Measurements from ENCODE around the gene SORBS1. TPM values are rescaled to one million over a fixed set of nuclear protein-coding genes. Genes with fewer than 3 reads are reported as not detected.

Gene SORBS1
- total and polyA plus RNA-seq, 2 donors (not counting 3 experiments of a cell fraction or from before 2014, with no cell fraction given), result 2.0 to 7.9 TPM

GRCh38 chr10:95506056-95506737, 55.0 kb downstream of the SORBS1 start:
- Histone ChIP-seq H3K27me3 (ENCODE audit: control insufficient read depth in 2 of 2, insufficient read depth in 2 of 2, low read length in 2 of 2) (no peaks in the 10 kb centered on the region), H3K9me3 (replicated peaks; ENCODE audit: control insufficient read depth, insufficient read depth, low read length) (no peaks in the 10 kb centered on the region), H3K79me2 (ENCODE audit: control insufficient read depth, insufficient read depth, low read length) (no peaks in the 10 kb centered on the region), H3K9me1 (replicated peaks; ENCODE audit: control insufficient read depth, extremely low read depth, insufficient read depth, low read length) (no peaks in the 10 kb centered on the region), H3K27ac (ENCODE audit: insufficient read depth, low read depth, low read length) (no peak overlapping the region), H4K20me1 (replicated peaks; ENCODE audit: control insufficient read depth, extremely low read depth, insufficient read depth, low read length) (no peaks in the 10 kb centered on the region), H3K36me3 (ENCODE audit: control insufficient read depth in 2 of 2, extremely low read depth in 1 of 2, insufficient read depth in 2 of 2, low read length in 2 of 2) (no peaks in the 10 kb centered on the region), H2AFZ (ENCODE audit: low read depth, low read length) (no peak overlapping the region), H3K4me2 (ENCODE audit: insufficient read depth, low read length) (no peak overlapping the region), H3K4me1 (ENCODE audit: control insufficient read depth, extremely low read depth, insufficient read depth, low read length) (peaks cover 23% of the 10 kb centered on the region), H3K4me3 (replicated peaks in 1 of 3; ENCODE audit: insufficient read depth in 1 of 3, low read depth in 1 of 3, low read length in 3 of 3) (no peak overlapping the region), H3K9ac (replicated peaks; ENCODE audit: extremely low read depth, insufficient read depth, low read length) (no peak overlapping the region)
- DNase-seq (ENCODE audit: low read depth, low spot score) (peak; percentile 56), FAIRE-seq (peak; percentile 71)
- intact Hi-C loops (cut with micrococcal nuclease), result no loop called here
- ChIA-PET POLR2A (no interaction called here), CTCF (interaction anchor here (1.4 to 1.7 kb wide), 4 partner anchors 10 to 59 kb away, joined by 3 to 4 read pairs (median 4); no protein-coding TSS in a partner anchor)
- dilution Hi-C loops (cut with MboI; ENCODE audit: extremely low pct_ligation_motif_present, low sequenced_read_pairs), result no loop called here
- no TSS peak for BruUV-seq (replicated peaks)
- TF ChIP-seq POLR2AphosphoS5 (IDR thresholded peaks at IDR 0.05; ENCODE audit: insufficient read depth, low read depth, low read length) (no peak), MYC (IDR thresholded peaks at IDR 0.05; ENCODE audit: low read depth, low read length) (no peak), POLR2A (IDR thresholded peaks at IDR 0.05; ENCODE audit: low read depth, low read length) (no peak), JUN (IDR thresholded peaks at IDR 0.05; ENCODE audit: borderline replicate concordance, insufficient read depth, insufficient read length, low read depth) (no peak), GATA2 (IDR thresholded peaks at IDR 0.05; ENCODE audit: insufficient read depth, insufficient read length, low read depth, low read length) (no peak), MAX (IDR thresholded peaks at IDR 0.05; ENCODE audit: insufficient read depth, insufficient read length) (no peak), EZH2 (IDR thresholded peaks at IDR 0.05; ENCODE audit: borderline replicate concordance, low read depth, low read length, severe bottlenecking) (no peak), CTCF (IDR thresholded peaks at IDR 0.05; ENCODE audit: extremely low read depth in 1 of 2, insufficient read depth in 1 of 2, low read depth in 1 of 2, low read length in 2 of 2) (no peak), FOS (IDR thresholded peaks at IDR 0.05; ENCODE audit: borderline replicate concordance, insufficient read depth, low read length) (no peak)

Measured in endothelial cell of umbilical vein (primary cell).